MM.1S (cell line): ENCODE results near the gene EIF3F.

Source experiments
- DNase-seq: peaks from one replicate; pipeline ENCODE4 v3.0.0-alpha.2; 2015
- H2AFZ ChIP-seq: fragments of 300-600 bp; sonication (generic); 2 replicates; pipeline ENCODE4 v1.6.0; 2016; ENCODE audit warnings: antibody characterized with exemption, low read length
- H3F3A ChIP-seq: fragments of 300-600 bp; sonication (generic); 2 replicates; pipeline ENCODE4 v1.6.1; 2016; ENCODE audit warnings: mild to moderate bottlenecking, antibody characterized with exemption, low read length, moderate library complexity, mixed read lengths; ENCODE audit not compliant: insufficient read depth
- H3K27ac ChIP-seq: fragments of 300-600 bp; sonication (generic); 2 replicates; pipeline ENCODE4 v1.5.1; 2016; ENCODE audit warnings: mild to moderate bottlenecking, low read length
- H3K27me3 ChIP-seq: fragments of 300-600 bp; sonication (generic); replicated peaks from 2 replicates; pipeline ENCODE4 v1.6.0; 2016; ENCODE audit warnings: low read length; ENCODE audit not compliant: insufficient read depth
- H3K36me3 ChIP-seq: fragments of 300-600 bp; sonication (generic); replicated peaks from 2 replicates; pipeline ENCODE4 v1.6.1; 2016; ENCODE audit warnings: mild to moderate bottlenecking, low read length, mixed read lengths; ENCODE audit not compliant: insufficient read depth
- H3K4me1 ChIP-seq: fragments of 300-600 bp; sonication (generic); 2 replicates; pipeline ENCODE4 v1.6.1; 2016; ENCODE audit warnings: low read length, mixed read lengths
- H3K4me2 ChIP-seq: fragments of 300-600 bp; sonication (generic); 2 replicates; pipeline ENCODE4 v1.6.0; 2016; ENCODE audit warnings: low read depth, low read length
- H3K4me3 ChIP-seq: fragments of 300-600 bp; sonication (generic); 2 replicates; pipeline ENCODE4 v1.5.1; 2016; ENCODE audit warnings: low read length, mixed read lengths
- H3K79me2 ChIP-seq: fragments of 300-600 bp; sonication (generic); 2 replicates; pipeline ENCODE4 v1.6.1; 2016; ENCODE audit warnings: mixed run types, low read length, mixed read lengths
- H3K9ac ChIP-seq: fragments of 300-600 bp; sonication (generic); 2 replicates; pipeline ENCODE4 v1.6.1; 2016; ENCODE audit warnings: low read length, mixed read lengths
- H3K9me2 ChIP-seq: fragments of 300-600 bp; sonication (generic); replicated peaks from 2 replicates; pipeline ENCODE4 v1.6.1; 2016; ENCODE audit warnings: mild to moderate bottlenecking, low read length, mixed read lengths; ENCODE audit not compliant: insufficient read depth
- H3K9me3 ChIP-seq: fragments of 300-600 bp; sonication (generic); replicated peaks from 2 replicates; pipeline ENCODE4 v1.6.1; 2016; ENCODE audit warnings: mild to moderate bottlenecking, low read length, mixed read lengths; ENCODE audit not compliant: insufficient read depth
- H4K20me1 ChIP-seq: fragments of 300-600 bp; sonication (generic); 2 replicates; pipeline ENCODE4 v1.6.1; 2016; ENCODE audit warnings: mild to moderate bottlenecking, low read length, moderate library complexity, mixed read lengths; ENCODE audit not compliant: insufficient read depth
- CTCF ChIP-seq: fragments of 300-600 bp; sonication (generic); IDR thresholded peaks from 2 replicates; pipeline ENCODE4 v1.5.1; 2016; ENCODE audit warnings: antibody characterized with exemption, low read length, mixed read lengths
- EZH2 ChIP-seq: fragments of 300-600 bp; sonication (generic); optimal IDR thresholded peaks from 2 replicates; pipeline ENCODE3; 2017; ENCODE audit warnings: low read depth, mild to moderate bottlenecking, antibody characterized with exemption, low read length, mixed read lengths
- EZH2phosphoT487 ChIP-seq: fragments of 300-600 bp; sonication (generic); IDR thresholded peaks from 2 replicates; pipeline ENCODE4 v1.6.1; 2018; ENCODE audit warnings: antibody characterized with exemption, low read length

EIF3F gene

DNA sequence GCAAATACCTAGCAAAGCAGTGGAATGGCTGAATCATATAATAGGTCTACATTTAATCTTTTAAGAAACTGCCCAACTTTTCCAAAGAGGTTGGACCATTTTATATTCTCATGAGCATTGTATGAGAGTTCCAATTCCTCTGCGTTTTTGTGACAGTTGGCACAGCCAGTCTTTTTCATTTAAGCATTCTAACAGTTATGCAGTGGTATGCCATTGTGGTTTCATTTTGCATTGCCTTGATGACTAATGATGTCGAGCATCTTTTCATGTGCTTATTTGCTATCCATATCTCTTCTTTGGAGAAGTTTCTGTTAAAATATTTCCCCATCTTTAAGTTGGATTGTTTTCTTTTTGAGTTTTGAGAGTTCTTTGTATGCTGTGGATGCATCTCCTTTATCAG lies 38.7 kb downstream of the EIF3F start:
- no peaks in the 10 kb centered on the region for H3K9me2 ChIP-seq
- no peaks in the 10 kb centered on the region for H4K20me1 ChIP-seq
- no peak overlapping the region for H3K9ac ChIP-seq
- 0 out of 2 replicates have a peak, but pooled peaks cover under 1% of the 10 kb centered on the region for H3K27me3 ChIP-seq
- TF ChIP-seq CTCF (no peak), EZH2phosphoT487 (no peak), EZH2 (no peak)
- no peaks in the 10 kb centered on the region for H3K79me2 ChIP-seq
- H3K4me1 ChIP-seq = no peaks in the 10 kb centered on the region
- no peak overlapping the region for H2AFZ ChIP-seq
- H3K4me2 ChIP-seq = no peak overlapping the region
- H3K27ac ChIP-seq = no peak overlapping the region
- no peak for DNase-seq
- no peaks in the 10 kb centered on the region for H3F3A ChIP-seq
- no peaks in the 10 kb centered on the region for H3K36me3 ChIP-seq
- H3K9me3 ChIP-seq = no peaks in the 10 kb centered on the region
- H3K4me3 ChIP-seq = no peak overlapping the region

DNA sequence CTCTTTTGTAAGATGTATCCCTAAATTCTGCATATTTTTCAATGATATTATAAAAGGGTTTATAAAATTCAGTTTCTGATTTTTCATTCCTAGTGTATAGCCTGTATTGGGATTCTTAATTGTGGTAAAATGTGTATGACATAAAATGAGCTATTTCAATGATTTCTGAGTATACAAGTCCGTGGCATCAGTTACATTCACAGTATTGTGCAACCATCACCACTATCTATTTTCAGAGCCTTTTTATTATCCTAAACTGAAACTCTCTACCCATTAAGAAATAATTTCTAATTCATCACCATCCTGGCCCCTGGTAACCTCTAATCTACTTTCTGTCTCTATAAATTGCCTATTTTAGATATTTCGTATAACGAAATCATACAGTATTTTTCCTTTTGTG lies 39.8 kb downstream of the EIF3F start:
- H3K4me2 ChIP-seq = no peak overlapping the region
- H2AFZ ChIP-seq = no peak overlapping the region
- no peaks in the 10 kb centered on the region for H3K27me3 ChIP-seq
- no peaks in the 10 kb centered on the region for H3K36me3 ChIP-seq
- H3K27ac ChIP-seq = no peak overlapping the region
- H3K4me1 ChIP-seq = no peaks in the 10 kb centered on the region
- DNase-seq = no peak
- TF ChIP-seq CTCF (no peak), EZH2 (no peak), EZH2phosphoT487 (no peak)
- H3K9ac ChIP-seq = no peak overlapping the region
- H3K79me2 ChIP-seq = no peaks in the 10 kb centered on the region
- H4K20me1 ChIP-seq = no peaks in the 10 kb centered on the region
- no peaks in the 10 kb centered on the region for H3F3A ChIP-seq
- no peak overlapping the region for H3K4me3 ChIP-seq
- no peaks in the 10 kb centered on the region for H3K9me3 ChIP-seq
- H3K9me2 ChIP-seq = no peaks in the 10 kb centered on the region

GRCh38 chr11:8028766-8029165 lies 41.6 kb downstream of the EIF3F start:
- TF ChIP-seq CTCF = no peak
- TF ChIP-seq EZH2phosphoT487 = no peak
- no peak for TF ChIP-seq EZH2

More at GRCh38 chr11:8028766-8029165, 41.6 kb downstream of the EIF3F start:
- Histone ChIP-seq H3K4me1 (no peaks in the 10 kb centered on the region), H3K79me2 (no peaks in the 10 kb centered on the region), H3K9me2 (no peaks in the 10 kb centered on the region), H3F3A (no peaks in the 10 kb centered on the region), H3K9ac (no peak overlapping the region), H3K4me3 (no peak overlapping the region), H3K27ac (no peak overlapping the region), H3K27me3 (no peaks in the 10 kb centered on the region), H2AFZ (no peak overlapping the region), H3K9me3 (no peaks in the 10 kb centered on the region), H3K4me2 (no peak overlapping the region), H3K36me3 (no peaks in the 10 kb centered on the region), H4K20me1 (no peaks in the 10 kb centered on the region)
- no peak for DNase-seq
